HG03097 (cell line): ENCODE data around the gene NRXN3.
"Not testable (repeated sequence)": the region's sequence is repeated elsewhere in the genome, so short reads cannot be mapped to it uniquely, and the experiment has no call there.

Source experiments
- ATAC-seq: cut with Tn5 transposase; IDR thresholded peaks from one replicate; pipeline ENCODE4 v1.9.1; 2021; ENCODE audit not compliant: unreplicated experiment, low FRiP score

Gene NRXN3

DNA sequence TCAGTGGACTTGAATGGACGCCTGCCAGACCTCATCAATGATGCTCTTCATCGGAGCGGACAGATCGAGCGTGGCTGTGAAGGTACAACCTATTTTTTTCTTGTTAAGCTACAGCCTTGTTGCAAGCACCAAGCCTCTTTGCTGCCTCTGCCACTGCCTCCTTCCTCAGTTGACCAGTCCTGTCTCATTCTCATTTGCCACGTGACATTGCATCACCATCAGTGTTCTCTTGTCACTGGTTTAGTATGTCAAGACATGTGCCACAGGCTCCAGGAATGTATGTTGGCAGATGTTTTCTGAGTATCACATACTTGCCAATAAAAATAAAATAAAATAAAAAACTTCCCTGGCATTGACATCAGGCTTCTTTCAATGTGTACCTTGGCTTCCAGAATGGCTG is 798.1 kb downstream of the NRXN3 start:
- no peak for ATAC-seq

DNA sequence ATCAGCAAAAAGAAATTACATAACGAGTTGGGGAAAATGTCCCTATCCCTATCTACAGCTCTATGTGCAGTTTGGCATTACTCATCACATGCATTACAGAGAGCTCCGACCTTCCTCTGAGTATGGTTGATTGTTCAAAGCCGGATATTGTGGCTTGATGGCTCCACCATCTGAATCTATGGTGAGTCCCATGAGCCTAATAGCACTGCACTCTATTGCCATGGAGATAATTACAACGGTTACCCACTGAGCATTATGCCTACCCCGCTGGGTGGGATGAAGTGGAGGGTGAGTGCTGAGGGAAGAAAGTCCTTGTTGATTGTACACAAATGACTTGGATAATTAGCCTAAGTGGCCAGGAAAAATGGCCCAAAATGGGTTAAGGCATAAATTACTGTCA is 800.5 kb downstream of the NRXN3 start:
- ATAC-seq, result no peak

DNA sequence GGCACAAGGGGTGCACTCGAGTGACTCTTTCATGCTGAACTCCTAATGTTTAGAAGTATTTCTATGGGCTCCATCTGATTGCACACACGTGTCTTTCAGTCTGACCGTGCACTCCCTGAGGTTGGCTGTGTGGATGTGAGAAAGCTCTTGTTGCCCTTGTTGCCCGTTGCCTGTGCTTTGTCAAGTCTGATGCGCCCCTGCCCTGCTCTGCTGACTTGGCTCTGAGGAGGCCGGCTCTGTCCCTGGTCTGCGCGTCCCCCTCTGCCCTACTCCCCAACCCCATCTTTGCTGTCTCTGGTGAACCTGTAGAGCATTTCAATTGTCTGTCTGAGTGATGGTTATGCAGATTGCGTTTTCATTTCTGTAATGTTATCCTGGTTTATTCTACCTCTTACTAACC is 802.3 kb downstream of the NRXN3 start:
- ATAC-seq, result no peak

DNA sequence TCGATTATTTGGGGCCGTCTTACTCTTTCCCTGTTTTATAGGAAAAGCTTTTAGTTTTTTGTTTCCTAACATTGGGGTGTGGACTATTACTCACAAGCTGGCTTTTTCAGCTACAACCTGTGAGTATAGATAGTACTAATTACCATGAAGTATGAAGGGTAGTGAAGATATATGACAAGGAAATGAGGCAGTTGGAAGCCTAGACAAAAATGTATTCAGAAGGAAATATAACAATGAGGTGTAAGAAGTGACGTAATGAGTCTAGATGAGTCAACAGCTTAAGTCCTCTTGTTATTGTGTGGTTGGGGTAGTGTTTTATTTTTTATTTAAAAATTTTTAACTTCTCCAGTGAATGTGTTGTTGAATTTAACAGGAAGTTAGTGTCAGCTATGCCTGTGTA is 804.5 kb downstream of the NRXN3 start:
- no peak for ATAC-seq

DNA sequence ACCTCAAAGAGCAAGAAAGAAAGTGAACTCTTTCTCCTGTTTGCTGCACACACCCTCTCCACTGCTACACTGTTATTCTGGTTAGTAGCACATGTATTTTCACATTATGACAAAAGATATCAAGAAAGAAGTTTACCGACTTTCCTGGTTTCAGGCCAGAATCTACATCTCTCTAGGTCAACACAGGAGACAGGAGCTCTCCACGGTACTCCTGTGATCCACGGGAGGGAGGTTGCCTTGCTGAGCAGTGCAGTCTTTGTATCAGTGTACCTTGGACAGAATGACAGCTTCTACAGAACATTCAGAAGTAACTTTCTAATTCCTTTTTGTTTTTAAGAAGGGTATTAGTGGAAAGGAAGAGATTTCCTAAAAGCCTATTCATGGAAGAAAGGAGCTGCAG is 805.6 kb downstream of the NRXN3 start:
- ATAC-seq, result no peak

DNA sequence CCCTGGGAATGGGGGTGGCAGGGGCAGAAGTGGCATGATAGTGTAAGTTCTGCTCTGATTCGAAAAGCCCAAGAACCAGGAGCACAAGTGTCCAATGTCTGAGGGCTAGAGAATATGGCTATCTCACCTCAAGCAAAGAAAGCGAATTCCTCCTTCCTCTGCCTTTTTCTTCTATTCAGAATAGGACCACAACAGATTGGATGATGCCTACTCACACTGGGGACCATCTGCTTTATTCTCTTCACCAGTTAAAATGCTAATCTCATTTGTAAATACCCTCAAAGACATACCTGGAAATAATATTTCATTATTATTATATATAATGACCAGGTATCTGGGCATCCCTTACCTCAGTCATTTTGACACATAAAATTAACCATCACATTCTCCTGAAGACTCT is 808.7 kb downstream of the NRXN3 start:
- no peak for ATAC-seq

DNA sequence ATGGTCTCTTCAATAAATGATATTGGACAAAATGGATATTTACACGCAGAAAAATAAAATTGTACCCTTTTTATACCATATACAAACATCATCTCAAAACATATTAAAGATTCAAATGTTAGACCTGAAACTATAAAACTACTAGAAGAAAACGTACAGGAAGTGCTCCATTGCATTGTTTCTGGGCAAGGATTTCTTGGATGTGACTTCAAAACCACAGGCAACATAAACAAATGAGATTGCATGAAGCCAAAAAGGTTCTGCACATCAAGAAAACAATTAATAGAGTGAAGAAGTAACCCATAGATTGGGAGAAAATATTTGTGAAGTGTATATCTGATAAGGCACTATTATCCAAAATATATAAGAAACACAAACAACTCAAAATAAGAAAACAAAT is 812.4 kb downstream of the NRXN3 start:
- ATAC-seq, result no peak

DNA sequence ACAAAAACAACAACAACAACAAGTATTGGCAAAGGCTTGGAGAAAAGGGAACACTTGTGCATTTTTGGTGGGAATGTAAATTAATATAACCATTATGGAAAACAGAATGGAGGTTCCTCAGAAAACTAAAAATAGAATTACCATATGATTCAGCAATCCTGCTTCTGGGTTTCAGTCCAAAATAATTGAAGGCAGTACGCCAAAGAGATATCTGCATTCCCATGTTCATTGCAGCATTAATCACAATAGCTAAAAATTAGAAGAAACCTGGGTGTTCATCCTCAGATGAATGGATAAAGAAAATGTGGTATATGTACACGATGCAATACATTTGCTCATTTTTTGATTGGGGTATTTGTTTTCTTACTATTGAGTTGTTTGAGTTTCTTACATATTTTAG is 813.0 kb downstream of the NRXN3 start:
- ATAC-seq, result no peak

DNA sequence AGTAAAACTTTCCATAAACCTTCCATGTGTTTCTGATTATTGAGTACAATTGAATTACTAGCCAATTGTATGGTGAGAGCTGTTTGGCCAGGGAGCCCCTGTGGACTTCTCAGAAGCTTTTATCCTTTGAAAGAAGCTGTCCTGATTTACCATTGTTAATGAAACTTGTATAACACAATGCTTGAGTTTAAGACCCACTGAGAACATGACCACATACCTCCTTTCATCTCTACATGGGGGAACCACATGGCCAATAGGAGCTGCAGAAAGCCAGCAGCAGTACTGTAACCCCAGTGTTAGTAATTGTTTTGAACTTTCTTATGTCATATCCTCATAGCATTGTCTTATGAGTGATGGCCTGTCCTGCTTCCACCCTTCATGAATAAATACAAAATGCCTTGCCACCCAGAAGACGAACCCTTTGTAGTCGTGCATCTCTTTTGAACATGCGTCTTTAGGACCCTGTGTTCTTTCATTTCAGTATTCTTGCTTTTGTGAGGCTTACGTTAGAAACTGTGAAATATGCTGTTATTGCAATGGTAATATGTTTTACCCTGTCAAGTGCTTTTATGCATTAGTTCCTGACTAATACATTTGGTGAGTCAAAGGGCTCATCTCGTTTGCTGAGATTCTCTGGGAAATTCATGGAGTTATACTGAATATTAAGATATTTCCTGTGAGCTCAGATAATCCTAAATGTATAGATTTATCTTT is 815.7 kb downstream of the NRXN3 start:
- ATAC-seq, result no peak

DNA sequence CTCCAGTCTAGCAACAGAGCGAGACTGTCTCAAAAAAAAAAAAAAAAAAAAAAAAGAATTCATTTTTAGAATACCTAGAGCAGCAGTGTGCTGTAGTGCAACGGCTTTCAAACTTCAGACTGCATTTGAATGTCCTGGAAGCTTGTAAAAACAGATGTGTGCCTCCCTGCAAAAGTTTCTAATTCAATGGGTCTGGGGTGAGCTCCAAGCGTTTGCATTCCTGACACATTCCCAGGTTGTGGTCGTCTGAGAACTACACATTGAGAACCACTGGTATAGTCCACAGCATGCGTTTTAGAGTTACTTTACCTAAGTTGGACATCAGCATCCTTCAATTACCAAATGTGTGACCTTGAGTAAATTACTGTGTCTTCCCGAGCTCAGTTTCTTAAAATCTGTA is 816.8 kb downstream of the NRXN3 start:
- no peak for ATAC-seq

DNA sequence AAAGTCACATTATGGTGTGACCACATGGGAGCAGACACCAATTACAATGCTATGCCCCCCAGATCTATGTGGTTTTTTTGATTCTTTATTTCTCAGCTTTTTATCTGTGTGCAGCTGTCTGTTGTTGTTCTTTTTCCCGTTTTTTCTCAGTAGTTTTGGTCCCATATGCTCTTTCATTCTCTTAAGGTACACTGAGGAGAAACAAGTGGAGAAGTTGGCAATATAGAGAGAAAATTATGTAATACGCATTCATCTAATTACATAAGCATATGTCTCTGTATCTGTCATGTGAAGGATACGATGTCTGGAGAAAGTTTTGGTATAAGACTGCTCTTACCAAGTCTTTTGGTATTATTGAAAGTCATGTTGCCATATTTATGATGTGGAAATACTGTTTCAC is 819.0 kb downstream of the NRXN3 start:
- ATAC-seq, result no peak

DNA sequence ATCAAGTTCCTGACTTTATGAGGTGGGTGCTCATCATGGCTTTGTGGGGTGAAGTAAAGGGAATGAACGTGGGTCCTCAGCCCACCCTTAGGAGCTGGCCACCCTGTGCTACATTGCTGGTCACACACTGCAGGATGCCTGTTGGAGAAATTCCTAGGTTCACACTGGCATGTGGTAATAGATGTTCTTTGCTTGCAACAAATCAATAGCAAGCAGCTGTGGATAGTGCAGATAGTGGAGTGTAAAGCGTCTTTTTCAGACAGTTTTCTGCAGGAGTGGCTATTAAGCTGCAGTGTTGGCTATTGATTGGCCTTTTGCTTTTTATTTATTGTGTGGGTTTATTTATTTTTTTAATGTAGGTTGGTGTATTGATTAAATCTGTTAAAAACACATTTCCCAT is 822.7 kb downstream of the NRXN3 start:
- no peak for ATAC-seq

DNA sequence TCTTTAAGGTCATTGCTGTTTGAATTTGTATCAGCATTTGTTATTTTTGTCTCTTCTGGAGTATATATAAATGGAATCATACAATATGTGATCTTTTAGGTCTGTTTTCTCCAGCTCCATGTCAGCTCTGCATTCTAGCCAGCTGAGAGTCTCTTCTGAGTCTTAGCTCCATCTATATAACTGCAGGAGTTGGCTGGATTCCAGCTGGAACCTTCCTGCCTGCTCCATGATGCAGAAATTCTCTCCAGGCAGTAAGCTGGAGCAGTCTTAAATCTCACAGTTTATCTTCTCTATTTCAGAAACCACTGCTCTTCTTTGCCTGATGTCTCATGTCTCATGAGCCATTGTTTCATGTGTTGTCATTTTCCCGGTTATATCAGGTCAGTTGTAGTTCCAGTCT is 827.6 kb downstream of the NRXN3 start:
- ATAC-seq, result no peak

DNA sequence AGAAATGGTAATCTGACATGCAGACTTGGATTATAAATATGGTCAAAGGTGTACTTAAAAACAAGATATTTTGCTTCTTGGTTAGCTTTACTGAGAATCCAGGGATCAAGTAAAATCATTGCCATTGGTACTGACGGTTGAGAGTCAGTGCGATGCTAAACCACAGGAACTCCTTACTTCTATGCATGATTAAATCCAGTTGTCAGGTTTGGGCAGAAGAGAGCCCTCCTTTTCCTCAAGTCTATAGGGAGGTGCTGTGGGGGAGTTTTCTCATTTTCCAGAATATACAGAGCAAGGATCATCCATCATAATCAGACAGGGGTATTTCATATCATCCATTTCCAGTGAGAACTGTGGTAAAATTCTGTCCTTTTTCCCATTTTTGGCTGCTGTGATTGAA is 839.1 kb downstream of the NRXN3 start:
- ATAC-seq, result no peak

DNA sequence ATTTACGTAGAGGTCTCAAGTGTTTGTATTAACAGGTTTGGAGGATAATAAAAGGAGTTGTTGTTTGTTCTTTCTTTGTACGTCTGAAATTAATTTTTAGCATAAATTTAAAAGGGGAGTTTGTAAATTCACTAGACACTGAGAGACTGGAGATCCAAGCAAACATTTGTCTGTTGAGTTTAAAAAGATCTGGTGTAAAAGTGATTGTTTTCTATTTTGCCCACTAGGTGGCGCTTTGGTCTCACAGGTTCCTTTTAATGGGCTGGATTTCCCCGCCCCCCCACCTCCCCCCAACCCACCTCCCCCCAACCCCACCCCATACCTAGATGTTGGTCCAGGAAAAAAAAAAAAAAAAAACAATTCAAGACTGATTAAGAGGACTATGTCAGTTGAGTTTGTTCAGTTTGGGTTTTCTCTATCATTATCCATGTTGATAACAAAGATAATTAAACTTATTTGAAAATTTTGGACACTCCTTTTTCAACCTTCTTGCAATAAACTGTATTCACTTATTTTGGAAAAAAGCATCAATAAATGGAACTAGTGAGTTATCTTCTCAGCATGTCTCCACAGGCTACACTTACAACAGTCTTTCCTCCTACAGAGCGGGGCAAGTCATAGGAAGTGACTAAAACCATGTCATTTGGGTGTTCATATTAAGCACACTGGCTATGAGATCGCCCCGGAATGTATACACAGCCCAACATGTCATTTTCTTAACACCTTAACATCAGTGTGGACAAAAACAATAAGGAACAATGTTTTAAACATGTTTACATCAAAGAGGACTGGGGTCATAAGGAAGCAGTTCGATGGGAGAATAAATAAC is 841.1 kb downstream of the NRXN3 start:
- no peak for ATAC-seq

DNA sequence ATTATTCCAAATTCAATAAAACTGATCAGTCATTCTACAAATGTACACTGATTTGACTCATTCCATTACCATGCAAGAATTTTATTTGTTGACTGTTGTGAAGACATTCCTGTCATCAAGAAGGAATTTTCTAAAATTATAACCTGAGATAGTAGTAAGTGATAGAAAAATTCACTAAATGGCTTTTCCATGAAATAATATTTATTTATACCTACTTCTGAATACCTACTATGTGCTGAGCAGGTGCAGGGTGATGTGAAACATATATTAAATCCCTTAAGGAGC is 841.7 kb downstream of the NRXN3 start:
- no peak for ATAC-seq

DNA sequence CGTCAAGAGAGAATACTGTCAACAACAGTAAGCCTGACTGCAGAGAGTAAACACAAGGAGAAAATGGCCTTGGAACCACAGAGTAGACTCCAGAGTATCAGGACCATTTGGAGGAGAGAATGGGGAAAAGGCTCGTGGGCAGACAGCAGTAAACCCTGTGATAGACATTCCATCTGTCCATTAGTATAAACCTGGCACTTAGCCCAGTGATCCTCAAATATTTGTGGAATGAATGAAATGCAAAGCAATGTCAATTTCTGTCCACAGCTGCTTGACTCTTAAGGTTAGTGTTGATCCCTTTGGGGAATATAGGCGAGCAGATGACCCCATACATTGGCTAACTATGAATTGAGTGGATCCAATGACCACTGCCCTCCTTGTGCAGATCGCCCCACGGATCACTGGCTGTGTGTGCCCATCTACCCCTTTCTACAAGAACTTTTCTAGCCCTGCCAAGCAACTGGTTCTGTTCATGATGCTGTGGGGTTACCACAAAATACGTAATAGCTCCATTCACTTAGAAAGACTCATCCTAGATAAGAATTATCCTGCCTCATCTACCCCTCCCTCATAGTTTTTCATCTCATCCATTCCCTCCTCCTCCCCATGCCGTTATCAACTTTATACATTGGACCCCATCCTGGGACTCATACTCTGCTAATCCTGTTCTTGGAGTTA is 846.8 kb downstream of the NRXN3 start:
- ATAC-seq, result no peak

DNA sequence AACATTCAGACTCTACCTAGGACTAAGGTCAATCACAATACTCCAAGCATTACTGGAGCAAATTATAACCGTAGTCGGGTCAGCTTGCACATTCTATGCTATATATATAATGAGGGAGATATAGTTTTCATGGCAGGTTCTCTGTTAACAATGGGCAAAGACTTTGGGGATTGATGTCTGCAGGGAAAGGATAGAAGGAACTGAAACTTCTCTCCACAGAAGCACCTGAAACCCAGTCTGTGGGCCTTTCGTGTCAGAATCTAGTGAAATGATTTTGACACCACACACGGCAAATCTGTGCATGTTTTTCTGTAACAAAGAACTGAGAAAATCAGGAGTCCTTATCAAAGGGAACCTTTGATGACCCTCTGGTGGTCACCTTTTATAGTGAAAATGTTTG is 847.4 kb downstream of the NRXN3 start:
- ATAC-seq, result no peak

DNA sequence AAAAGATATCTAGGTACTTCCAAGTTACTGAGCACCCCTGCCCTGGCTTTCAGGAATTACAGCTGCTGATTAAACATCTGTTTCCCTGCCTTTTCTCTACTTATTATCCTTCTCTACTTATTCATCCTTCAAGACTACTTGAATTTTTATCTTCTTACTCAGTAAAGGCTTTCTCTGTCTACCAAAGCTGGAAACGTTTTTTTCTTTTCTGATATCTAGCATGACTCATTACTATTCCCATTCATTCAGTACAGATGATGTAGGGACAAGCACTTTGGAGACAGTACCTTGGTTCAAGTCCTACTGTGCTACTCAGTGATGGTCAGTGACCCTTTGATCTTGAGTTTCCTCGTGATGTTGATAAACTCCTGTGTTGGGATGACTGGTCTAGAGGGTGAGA is 848.7 kb downstream of the NRXN3 start:
- ATAC-seq, result no peak

DNA sequence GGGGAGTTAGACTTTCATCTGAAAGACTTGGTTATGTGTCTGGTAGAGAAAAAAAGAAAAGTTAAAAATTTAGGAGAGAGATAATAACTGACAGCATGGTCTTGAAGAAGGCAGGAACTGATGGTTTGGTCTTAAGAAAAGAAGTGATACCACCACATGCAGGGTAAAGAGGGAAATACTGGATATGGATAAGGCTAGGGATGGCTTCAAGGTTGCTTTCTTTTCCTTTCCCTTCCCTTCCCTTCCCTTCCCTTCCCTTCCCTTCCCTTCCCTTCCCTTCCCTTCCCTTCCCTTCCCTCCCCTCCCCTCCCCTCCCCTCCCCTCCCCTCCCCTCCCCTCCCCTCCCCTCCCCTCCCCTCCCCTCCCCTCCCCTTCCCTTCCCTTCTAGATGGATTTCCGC is 849.7 kb downstream of the NRXN3 start:
- not testable (repeated sequence) for ATAC-seq

DNA sequence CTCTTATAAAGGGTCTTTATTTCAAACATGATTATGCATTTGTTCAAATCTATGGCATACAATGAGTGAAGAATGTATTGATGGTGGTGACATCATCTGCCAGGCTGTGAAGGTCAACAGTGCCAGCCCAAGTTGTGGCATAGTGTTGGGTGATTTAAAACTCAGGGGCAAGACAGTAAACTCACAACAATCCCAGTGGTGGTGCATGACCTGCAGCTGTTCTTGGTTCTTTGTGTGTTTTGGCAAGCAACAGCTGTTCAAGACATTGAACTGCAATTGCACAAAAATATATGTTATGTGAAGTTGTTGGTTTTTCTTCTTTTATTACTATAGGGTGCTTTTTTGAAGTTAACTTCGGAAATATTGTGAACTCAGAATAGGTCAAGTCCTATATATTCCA is 851.6 kb downstream of the NRXN3 start:
- ATAC-seq, result no peak

DNA sequence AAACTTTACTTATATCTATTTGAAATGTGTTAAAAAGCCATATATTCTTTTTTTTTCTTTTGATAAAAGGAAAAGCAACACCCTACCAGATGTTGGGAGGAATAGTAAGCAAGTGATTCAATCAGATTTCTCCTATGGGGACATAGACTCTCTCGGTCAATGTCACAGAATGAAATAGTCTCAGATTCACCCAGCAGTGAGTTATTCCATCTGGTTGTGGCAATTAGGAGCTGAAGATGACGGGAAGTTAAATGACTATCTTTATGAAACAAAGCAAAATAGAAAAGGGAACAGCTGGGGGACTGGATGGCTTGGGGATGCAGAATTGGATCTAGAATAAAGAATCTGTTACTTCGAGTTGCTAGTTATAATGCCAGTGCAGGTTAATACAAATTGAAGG is 857.0 kb downstream of the NRXN3 start:
- no peak for ATAC-seq
